Osteocyte (in vitro differentiated cells): ENCODE measurements around the gene TIMM13. TPM values are rescaled to one million over a fixed set of nuclear protein-coding genes. Genes with fewer than 3 reads are reported as not detected.

Source experiments
- DNase-seq: peaks from one replicate; pipeline ENCODE4 v3.0.0; 2021; ENCODE audit warnings: mixed read lengths; ENCODE audit not compliant: unreplicated experiment; ENCODE audit errors: extremely low spot score
- H3K27ac Mint-ChIP-seq: one replicate; pipeline ENCODE4 v1.8.0; 2021; ENCODE audit warnings: mild to moderate bottlenecking, mixed read lengths; ENCODE audit not compliant: unreplicated experiment
- H3K27me3 Mint-ChIP-seq: one replicate; pipeline ENCODE4 v1.8.0; 2021; ENCODE audit warnings: mixed read lengths; ENCODE audit not compliant: unreplicated experiment
- H3K36me3 Mint-ChIP-seq: one replicate; pipeline ENCODE4 v1.8.0; 2021; ENCODE audit warnings: mixed read lengths; ENCODE audit not compliant: unreplicated experiment
- H3K4me1 Mint-ChIP-seq: one replicate; pipeline ENCODE4 v1.8.0; 2021; ENCODE audit warnings: mixed read lengths; ENCODE audit not compliant: unreplicated experiment
- H3K4me3 Mint-ChIP-seq: one replicate; pipeline ENCODE4 v1.8.0; 2021; ENCODE audit warnings: mild to moderate bottlenecking, moderate library complexity, mixed read lengths; ENCODE audit not compliant: unreplicated experiment
- H3K9me3 Mint-ChIP-seq: one replicate; pipeline ENCODE4 v1.8.0; 2021; ENCODE audit warnings: mixed read lengths; ENCODE audit not compliant: unreplicated experiment
- total RNA-seq: library from RNA; stranded (reverse); gene quantifications from 2 replicates; pipeline ENCODE4 v1.2.1, GENCODE V29; 2021
- TF ChIP-seq, protein P1 (sequence below): fragments of 200-600 bp; sonication (generic); IDR thresholded peaks from 2 replicates; pipeline ENCODE4 v1.5.0; 2021; ENCODE audit warnings: antibody characterized with exemption, mild to moderate bottlenecking, moderate library complexity

TIMM13 gene
- total RNA-seq, 1 donor from 2014 or later = 108 TPM

DNA sequence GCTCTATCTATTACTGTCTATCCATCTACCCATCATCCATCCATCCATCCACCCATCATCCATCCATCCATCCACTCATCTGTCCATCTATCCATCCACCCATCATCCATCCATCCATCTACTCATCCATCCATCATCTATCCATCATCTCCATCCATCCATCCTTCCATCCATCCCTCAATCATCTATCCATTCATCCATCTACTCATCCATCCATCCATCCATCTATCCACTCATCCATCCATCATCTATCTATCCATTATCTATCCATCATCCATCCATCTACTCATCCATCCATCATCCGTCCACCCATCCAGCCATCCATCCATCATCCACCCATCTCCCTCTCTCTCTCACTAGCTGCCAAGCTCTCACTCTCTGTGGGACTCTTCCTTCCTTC, 13.1 kb upstream of the TIMM13 start:
- no peak overlapping the region for H3K4me3 Mint-ChIP-seq
- H3K36me3 Mint-ChIP-seq = peaks cover 6% of the 10 kb centered on the region

DNA sequence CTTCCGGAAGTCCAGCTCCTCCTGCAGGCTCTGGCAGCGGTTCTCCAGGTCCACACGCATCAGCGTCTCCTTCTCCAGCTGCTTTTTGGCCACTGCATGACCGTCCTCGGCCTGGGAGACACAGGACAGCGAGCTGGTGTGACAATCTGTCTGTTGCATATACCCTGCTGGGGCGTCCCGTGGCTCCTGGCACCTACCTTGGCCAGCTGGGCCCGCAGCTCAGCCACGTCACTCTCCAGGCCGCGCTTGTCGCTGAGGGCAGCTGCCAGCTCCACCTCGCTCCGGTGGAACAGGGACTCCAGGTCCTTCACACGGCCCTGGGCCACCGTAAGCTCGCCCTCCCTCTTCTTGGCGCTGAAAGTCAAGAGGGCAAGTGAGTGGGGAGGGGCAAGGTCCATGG, 10.8 kb upstream of the TIMM13 start:
- H3K27me3 Mint-ChIP-seq = no peaks in the 10 kb centered on the region
- H3K36me3 Mint-ChIP-seq = no peaks in the 10 kb centered on the region
- no peak for DNase-seq
- no peaks in the 10 kb centered on the region for H3K4me1 Mint-ChIP-seq
- no peak overlapping the region for H3K27ac Mint-ChIP-seq
- TF ChIP-seq, protein P1, sequence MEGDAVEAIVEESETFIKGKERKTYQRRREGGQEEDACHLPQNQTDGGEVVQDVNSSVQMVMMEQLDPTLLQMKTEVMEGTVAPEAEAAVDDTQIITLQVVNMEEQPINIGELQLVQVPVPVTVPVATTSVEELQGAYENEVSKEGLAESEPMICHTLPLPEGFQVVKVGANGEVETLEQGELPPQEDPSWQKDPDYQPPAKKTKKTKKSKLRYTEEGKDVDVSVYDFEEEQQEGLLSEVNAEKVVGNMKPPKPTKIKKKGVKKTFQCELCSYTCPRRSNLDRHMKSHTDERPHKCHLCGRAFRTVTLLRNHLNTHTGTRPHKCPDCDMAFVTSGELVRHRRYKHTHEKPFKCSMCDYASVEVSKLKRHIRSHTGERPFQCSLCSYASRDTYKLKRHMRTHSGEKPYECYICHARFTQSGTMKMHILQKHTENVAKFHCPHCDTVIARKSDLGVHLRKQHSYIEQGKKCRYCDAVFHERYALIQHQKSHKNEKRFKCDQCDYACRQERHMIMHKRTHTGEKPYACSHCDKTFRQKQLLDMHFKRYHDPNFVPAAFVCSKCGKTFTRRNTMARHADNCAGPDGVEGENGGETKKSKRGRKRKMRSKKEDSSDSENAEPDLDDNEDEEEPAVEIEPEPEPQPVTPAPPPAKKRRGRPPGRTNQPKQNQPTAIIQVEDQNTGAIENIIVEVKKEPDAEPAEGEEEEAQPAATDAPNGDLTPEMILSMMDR = no peak
- no peaks in the 10 kb centered on the region for H3K9me3 Mint-ChIP-seq
- H3K4me3 Mint-ChIP-seq = no peak overlapping the region

More for the DNA sequence above, 13.1 kb upstream of the TIMM13 start:
- Mint-ChIP-seq H3K27ac (no peak overlapping the region), H3K4me1 (no peaks in the 10 kb centered on the region), H3K9me3 (no peaks in the 10 kb centered on the region), H3K27me3 (no peaks in the 10 kb centered on the region)
- DNase-seq = no peak
- TF ChIP-seq, protein P1 = no peak

DNA sequence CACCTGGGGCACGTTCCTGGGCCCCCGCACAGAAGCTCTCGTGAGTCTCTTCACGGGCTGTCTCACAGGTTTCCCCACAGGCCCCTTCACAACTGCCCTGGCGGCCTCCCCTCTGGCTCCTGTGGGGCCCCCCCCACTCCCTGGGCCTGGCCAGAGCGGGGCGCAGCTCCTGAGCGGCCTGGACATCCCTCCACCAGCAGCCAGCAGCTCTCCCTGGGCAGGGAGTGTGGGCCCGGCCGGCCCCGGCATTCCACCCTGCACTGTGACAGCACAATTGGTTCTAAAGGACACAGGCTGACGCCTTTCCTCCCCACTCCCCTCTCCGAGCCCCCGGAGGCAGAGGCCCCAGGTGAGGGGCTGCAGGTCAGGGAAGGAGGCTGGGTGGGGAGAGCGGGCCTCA, 9.5 kb upstream of the TIMM13 start:
- H3K27ac Mint-ChIP-seq = no peak overlapping the region
- H3K27me3 Mint-ChIP-seq = no peaks in the 10 kb centered on the region
- TF ChIP-seq, protein P1 = no peak
- H3K4me1 Mint-ChIP-seq = no peaks in the 10 kb centered on the region
- no peak overlapping the region for H3K4me3 Mint-ChIP-seq
- no peaks in the 10 kb centered on the region for H3K9me3 Mint-ChIP-seq
- DNase-seq = no peak
- H3K36me3 Mint-ChIP-seq = no peaks in the 10 kb centered on the region

DNA sequence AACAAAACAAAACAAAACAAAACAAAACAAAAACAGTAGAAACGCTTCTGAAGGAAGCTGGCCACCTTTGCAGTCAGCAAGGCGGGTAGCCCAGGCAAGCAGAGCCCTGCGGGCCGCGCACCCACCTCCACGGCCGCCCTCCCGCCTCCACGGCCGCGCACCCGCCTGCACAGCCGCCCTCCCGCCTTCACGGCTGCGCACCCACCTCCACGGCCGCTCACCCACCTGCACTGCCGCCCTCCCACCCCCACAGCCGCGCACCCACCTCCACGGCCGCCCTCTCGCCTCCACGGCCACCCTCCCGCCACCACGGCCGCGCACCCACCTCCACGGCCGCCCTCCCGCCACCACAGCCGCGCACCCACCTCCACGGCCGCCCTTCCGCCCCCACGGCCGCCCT, 9.0 kb upstream of the TIMM13 start:
- Mint-ChIP-seq H3K4me3 (no peak overlapping the region), H3K27me3 (no peaks in the 10 kb centered on the region), H3K4me1 (no peaks in the 10 kb centered on the region), H3K36me3 (no peaks in the 10 kb centered on the region), H3K27ac (no peak overlapping the region), H3K9me3 (no peaks in the 10 kb centered on the region)
- TF ChIP-seq, protein P1 = no peak
- no peak for DNase-seq

- no peaks in the 10 kb centered on the region for H3K4me1 Mint-ChIP-seq
- H3K27ac Mint-ChIP-seq = no peak overlapping the region
- no peak for DNase-seq
- H3K36me3 Mint-ChIP-seq = peaks cover 6% of the 10 kb centered on the region
- no peaks in the 10 kb centered on the region for H3K27me3 Mint-ChIP-seq
- H3K9me3 Mint-ChIP-seq = no peaks in the 10 kb centered on the region
- no peak overlapping the region for H3K4me3 Mint-ChIP-seq
- TF ChIP-seq, protein P1 = no peak
These were observed 7.4 kb upstream of the TIMM13 start for GRCh38 chr19:2434721-2435265.
